Adrenal gland (tissue), 12 donors: ENCODE data around the gene ZXDC. TPM values are rescaled to one million over a fixed set of nuclear protein-coding genes. Genes with fewer than 3 reads are reported as not detected.
A peak's percentile ranks its signal among the peaks of the same experiment; 100 is the strongest.

ENCODE experiments used
- DNase-seq, 7 donors: peaks; one replicate each; pipeline ENCODE4 v3.0.0-alpha.2; 2019 to 2020
- H3K27ac ChIP-seq, 5 donors: fragments of 200-600 bp; sonication (generic) in 4 of 5; 1 replicate in 3 of 5; 2 replicates in 2 of 5; pipeline versions ENCODE4 v1.5.1 to v1.8.0; 2016 to 2020; ENCODE audit warnings: mild to moderate bottlenecking in 1 of 5
- H3K27me3 ChIP-seq: fragments of 200-600 bp; 2 replicates; pipeline ENCODE4 v1.8.0; 2021
- H3K36me3 ChIP-seq, 2 donors: fragments of 200-600 bp; replicated peaks in 1 of 2; 1 replicate in 1 of 2; 2 replicates in 1 of 2; pipeline versions ENCODE4 v1.5.1 to v1.8.0; 2018 to 2022
- H3K4me1 ChIP-seq, 2 donors: fragments of 200-600 bp; replicated peaks in 1 of 2; 1 replicate in 1 of 2; 2 replicates in 1 of 2; pipeline versions ENCODE4 v1.5.1 to v1.8.0; 2018 to 2021
- H3K4me3 ChIP-seq, 4 donors: fragments of 200-600 bp; sonication (generic) in 3 of 4; one replicate each; pipeline ENCODE4 v1.5.1; 2016 to 2018
- H3K9me3 ChIP-seq, 3 donors: fragments of 200-600 bp; sonication (generic) in 1 of 3; replicated peaks in 1 of 3; 1 replicate in 2 of 3; 2 replicates in 1 of 3; pipeline versions ENCODE4 v1.5.1 to v1.8.0; 2016 to 2021
- POLR2A ChIP-seq, 2 donors: fragments of 450-650 bp; IDR thresholded peaks; one replicate each; pipeline ENCODE4 v1.6.1; 2017; ENCODE audit warnings: antibody characterized with exemption in 2 of 2, mild to moderate bottlenecking in 2 of 2, moderate library complexity in 1 of 2
- WGBS, 4 donors: extraction: QIAGEN DNeasy Blood & Tissue Kit in 2 of 4; methylation state at CpG; one replicate each; pipeline versions ENCODE4 v1.1.5 to v1.1.7; 2013 to 2017; 5-methylcytosine and 5-hydroxymethylcytosine counted together
- intact Hi-C, 2 donors: fragments of 100-400 bp; cut with DNase I; formaldehyde crosslinking; loops; one replicate each; pipeline versions ENCODE4 v1.14.1 to v1.15.0; 2022 to 2023
- polyA plus RNA-seq, 3 donors: library from polyadenylated mRNA; stranded (reverse); fragments of 200-250 nt in 2 of 3; fragments of 350-450 nt in 1 of 3; fragmentation: Illumina TruSeq in 1 of 3; extraction: RNeasy Lipid Tissue Mini Kit (QIAGEN cat#74804) in 1 of 3; gene quantifications; one replicate each; pipeline ENCODE4 v1.2.3, GENCODE V29; 2013 to 2014
- total RNA-seq, 9 donors: library from RNA; depleted of rRNA in 4 of 9; stranded (reverse); fragments of >200 nt in 4 of 9; fragments of 120-200 nt in 1 of 9; fragmentation: NEBNext Ultra II Directional in 1 of 9; extraction: Animal tissue kit (Norgen Biotek cat#: 25700) in 1 of 9; gene quantifications; one replicate each; pipeline versions ENCODE4 v1.1.0 to v1.2.4, GENCODE V29; 2013 to 2023
- TF ChIP-seq, protein P1 (sequence below), 6 experiments: fragments of 450-650 bp in 4 of 6; fragments of 200-600 bp in 2 of 6; sonication (generic) in 1 of 6; IDR thresholded peaks; 1 replicate in 5 of 6; 2 replicates in 1 of 6; pipeline versions ENCODE4 v1.5.1 to v1.8.0; 2016 to 2021; ENCODE audit warnings: antibody characterized with exemption in 6 of 6, mild to moderate bottlenecking in 2 of 6, moderate library complexity in 1 of 6
- donor health status: healthy with polysubstance abuse.
- donor health status: Bipolar disorder and iron deficiency.
- donor health status: DM: yes; HTN: yes; CAD: no.
- donor health status: DM: no; HTN: no; CAD: no.
- donor health status: DM: no; HTN: no; CAD: no.
- donor health status: DM: yes; HTN: yes; CAD: no.

Gene ZXDC
- total and polyA plus RNA-seq, 12 donors: 16.4 to 45.2 (median 30.3) TPM

DNA sequence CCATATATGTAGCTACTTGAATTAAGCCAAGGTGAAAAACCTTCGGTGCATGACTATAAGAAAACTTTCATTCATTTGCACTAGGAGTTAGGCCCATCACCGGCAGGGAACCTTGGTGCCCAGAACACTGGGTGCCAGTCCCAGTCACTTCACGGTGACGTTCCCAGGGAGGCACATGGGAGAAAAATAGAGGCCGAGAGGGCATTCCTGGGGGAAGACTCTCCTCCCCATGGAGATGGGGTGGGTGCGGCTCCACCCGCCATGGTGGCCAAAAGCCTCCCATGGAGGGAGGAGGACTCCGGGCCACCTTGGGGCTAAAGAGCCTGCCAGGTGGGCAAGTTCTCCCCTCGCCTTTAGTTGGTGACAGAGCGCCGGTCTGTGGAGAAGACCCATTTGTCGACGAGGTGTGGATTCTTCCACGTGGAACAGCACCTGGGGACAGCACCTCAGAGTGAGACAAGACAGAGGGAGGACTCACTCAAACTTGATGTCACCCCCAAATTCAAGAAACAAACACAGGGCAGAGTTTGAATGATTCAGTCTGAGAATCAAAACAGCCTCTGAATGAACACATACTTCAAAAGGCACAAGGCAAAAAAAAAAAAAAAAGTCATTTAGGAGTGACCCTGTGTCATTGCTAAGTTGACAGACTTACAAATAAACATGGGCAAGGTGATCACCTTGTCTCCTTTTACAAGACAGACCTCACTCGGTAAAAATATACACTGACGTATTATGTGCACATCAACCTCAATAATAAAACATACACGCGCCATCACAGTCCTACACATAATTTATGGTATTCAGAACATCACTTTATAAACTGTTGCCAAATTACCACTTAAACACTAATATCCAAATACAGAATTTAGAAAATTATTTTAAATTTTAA is 38.6 kb downstream of the ZXDC start:
- peaks cover 0 to 32% of the 10 kb centered on the region in 2 donors for H3K36me3 ChIP-seq
- H3K27ac ChIP-seq: no peak overlapping the region
- no peaks in the 10 kb centered on the region for H3K4me1 ChIP-seq
- WGBS, 4 donors: 92 to 96% (median 94%) methylated on average over 12 to 18 of the region's 18 CpGs
- H3K9me3 ChIP-seq: no peaks in the 10 kb centered on the region
- DNase-seq: peak in 2 of 7 donors; percentile 8 to 34
- intact Hi-C loops: no loop called here
- no peak overlapping the region for H3K4me3 ChIP-seq
- no peaks in the 10 kb centered on the region for H3K27me3 ChIP-seq
- TF ChIP-seq, protein P1, sequence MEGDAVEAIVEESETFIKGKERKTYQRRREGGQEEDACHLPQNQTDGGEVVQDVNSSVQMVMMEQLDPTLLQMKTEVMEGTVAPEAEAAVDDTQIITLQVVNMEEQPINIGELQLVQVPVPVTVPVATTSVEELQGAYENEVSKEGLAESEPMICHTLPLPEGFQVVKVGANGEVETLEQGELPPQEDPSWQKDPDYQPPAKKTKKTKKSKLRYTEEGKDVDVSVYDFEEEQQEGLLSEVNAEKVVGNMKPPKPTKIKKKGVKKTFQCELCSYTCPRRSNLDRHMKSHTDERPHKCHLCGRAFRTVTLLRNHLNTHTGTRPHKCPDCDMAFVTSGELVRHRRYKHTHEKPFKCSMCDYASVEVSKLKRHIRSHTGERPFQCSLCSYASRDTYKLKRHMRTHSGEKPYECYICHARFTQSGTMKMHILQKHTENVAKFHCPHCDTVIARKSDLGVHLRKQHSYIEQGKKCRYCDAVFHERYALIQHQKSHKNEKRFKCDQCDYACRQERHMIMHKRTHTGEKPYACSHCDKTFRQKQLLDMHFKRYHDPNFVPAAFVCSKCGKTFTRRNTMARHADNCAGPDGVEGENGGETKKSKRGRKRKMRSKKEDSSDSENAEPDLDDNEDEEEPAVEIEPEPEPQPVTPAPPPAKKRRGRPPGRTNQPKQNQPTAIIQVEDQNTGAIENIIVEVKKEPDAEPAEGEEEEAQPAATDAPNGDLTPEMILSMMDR (IDR thresholded peaks at IDR 0.05): no peak
- TF ChIP-seq POLR2A (IDR thresholded peaks at IDR 0.05): no peak

DNA sequence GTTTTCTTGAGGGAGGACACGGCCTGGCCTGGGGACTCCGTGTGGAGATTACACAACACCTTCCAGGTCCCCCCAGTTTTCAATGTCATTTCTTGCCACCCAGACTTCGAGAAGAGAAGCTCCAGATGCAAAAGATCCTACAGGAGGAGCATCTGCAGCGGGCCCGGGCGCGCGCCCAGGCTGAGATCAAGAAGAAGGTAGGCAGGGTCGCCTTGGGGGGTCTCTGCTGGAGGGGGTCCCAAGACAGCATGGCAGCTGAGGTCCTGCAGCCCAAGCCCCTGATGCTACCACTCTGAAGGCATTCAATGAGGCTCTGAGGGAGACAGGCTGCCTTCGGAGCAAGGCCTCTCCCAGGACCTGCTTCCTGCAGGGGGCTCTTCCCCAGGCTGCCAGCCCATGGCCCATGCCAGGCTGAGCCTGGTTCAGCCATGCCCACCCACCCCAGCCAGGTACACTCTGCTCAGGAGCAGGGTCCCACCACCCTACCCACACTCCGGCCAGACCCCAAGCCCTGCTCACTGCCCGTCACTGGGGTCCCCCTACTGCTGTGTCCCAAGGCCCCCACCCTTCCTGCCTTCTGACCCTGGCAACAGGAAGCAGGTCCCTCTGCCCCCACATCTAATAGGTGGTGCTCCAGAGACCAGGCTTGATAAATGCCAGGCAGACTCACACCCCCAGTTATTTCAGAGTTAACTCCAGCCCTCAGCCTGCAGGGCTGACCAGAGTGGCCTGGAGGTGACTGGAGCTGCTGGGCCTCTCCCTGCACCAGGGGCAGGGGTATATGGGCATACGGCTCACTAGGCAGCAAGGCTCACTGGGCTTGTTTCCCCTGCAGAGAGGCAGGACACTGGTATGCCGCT is 40.0 kb downstream of the ZXDC start:
- peak in 1 of 7 donors; percentile 37 for DNase-seq
- Histone ChIP-seq H3K36me3 (peaks cover 0 to 32% of the 10 kb centered on the region in 2 donors), H3K4me1 (no peaks in the 10 kb centered on the region), H3K9me3 (no peaks in the 10 kb centered on the region), H3K4me3 (no peak overlapping the region), H3K27ac (no peak overlapping the region), H3K27me3 (no peaks in the 10 kb centered on the region)
- TF ChIP-seq, protein P1 (IDR thresholded peaks at IDR 0.05): no peak
- TF ChIP-seq POLR2A (IDR thresholded peaks at IDR 0.05): no peak
- intact Hi-C loops: no loop called here
- 92 to 98% (median 96%) methylated on average over 10 to 14 of the region's 14 CpGs for WGBS, 4 donors

DNA sequence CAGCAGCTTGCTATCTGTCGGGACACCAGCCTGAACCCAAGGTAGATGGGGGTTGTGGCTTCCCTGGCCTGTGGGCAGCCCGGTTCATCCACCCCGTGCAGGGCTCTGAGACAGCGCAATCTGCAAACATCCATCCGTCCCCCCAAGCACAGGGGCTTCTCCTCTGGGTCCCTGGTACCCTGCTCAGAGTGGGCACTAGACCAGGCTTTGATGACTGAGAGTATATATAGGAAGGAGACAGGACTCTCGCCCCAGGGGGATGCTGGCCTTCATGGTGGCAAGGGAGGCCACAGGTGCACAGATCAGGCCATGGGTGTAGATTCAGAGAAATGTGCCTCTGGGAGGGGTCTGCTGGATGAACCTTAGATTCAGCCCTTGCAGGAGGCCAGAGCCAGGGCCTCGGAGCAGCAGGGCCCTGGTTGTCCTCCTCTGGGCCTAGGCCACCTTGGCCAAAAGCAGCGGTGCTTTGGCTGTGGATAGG is 40.7 kb downstream of the ZXDC start:
- intact Hi-C loops: no loop called here
- Histone ChIP-seq H3K4me3 (no peak overlapping the region), H3K36me3 (peaks cover 0 to 32% of the 10 kb centered on the region in 2 donors), H3K27me3 (no peaks in the 10 kb centered on the region), H3K27ac (no peak overlapping the region), H3K4me1 (no peaks in the 10 kb centered on the region), H3K9me3 (no peaks in the 10 kb centered on the region)
- TF ChIP-seq POLR2A (IDR thresholded peaks at IDR 0.05): no peak
- TF ChIP-seq, protein P1 (IDR thresholded peaks at IDR 0.05): no peak
- 92 to 98% (median 95%) methylated on average over 3 to 8 of the region's 8 CpGs for WGBS, 4 donors
- peak in 1 of 7 donors; percentile 37 for DNase-seq

DNA sequence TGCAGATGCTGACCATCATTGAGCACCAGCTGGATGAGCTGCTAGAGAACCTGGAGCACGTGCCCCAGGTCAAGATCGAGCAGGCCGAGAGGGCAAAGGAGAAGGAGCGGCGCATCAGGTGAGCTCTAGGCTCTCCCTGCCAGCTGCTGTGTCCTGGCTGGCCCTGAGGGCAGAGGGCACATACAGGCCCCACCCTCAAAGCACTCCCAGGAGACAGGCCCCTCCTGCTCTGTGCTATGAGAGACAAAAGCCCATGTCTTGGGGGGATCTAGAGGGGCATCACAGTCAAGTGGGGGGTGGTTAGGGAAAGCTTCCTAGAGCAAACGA is 41.5 kb downstream of the ZXDC start:
- Histone ChIP-seq H3K27me3 (no peaks in the 10 kb centered on the region), H3K4me3 (no peak overlapping the region), H3K27ac (no peak overlapping the region), H3K9me3 (no peaks in the 10 kb centered on the region), H3K36me3 (peaks cover 0 to 26% of the 10 kb centered on the region in 2 donors), H3K4me1 (no peaks in the 10 kb centered on the region)
- peak in 1 of 7 donors; percentile 34 for DNase-seq
- WGBS, 4 donors: 93 to 100% (median 95%) methylated on average over 6 of the region's 6 CpGs
- no peak for TF ChIP-seq POLR2A (IDR thresholded peaks at IDR 0.05)
- TF ChIP-seq, protein P1 (IDR thresholded peaks at IDR 0.05): no peak
- intact Hi-C loops: no loop called here
